ENCODE measurements around the gene MGAT2. TPM values are rescaled to one million over a fixed set of nuclear protein-coding genes. Genes with fewer than 3 reads are reported as not detected.
A peak's percentile ranks its signal among the peaks of the same experiment; 100 is the strongest.
"Not testable (repeated sequence)": the region's sequence is repeated elsewhere in the genome, so short reads cannot be mapped to it uniquely, and the experiment has no call there.

Gene MGAT2
- 54.3 and 107 TPM in 2 replicates for total RNA-seq

- DNase-seq (ENCODE audit: low read depth) = peak; percentile 95
These were observed at the start of gene MGAT2, which contains the start of gene RPL36AL for GRCh38 chr14:49620182-49621113. Gene MGAT2, plus strand, starts transcription at chr14:49620799. Its CDS starts 470 bp downstream, at chr14:49621269. Gene RPL36AL, minus strand, starts transcription at chr14:49620626. Its CDS starts 1,522 bp downstream, at chr14:49619104.

GRCh38 chr14:49574038-49574437, 46.6 kb upstream of the MGAT2 start:
- no peak for DNase-seq (ENCODE audit: low read depth)

DNA sequence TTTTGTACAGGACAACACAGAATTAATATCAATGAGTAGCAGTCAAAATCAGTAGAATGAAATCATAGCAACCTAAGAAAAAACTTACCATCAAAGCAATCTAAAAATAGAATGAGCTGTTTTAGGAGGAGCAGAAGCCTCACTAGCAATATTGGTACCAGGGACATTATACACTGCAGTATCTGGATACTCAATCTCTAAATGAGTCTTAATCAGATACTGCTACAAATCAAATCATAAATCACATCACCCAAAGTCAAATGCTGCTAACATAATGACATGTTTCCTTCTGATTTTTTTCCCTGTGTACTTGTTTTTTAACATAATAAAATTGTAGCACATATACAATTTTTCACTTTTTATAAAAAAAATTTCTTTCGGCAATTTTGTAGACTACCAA, 42.5 kb upstream of the MGAT2 start:
- DNase-seq (ENCODE audit: low read depth) = no peak

GRCh38 chr14:49579841-49580240, 40.8 kb upstream of the MGAT2 start:
- no peak for DNase-seq (ENCODE audit: low read depth)

DNA sequence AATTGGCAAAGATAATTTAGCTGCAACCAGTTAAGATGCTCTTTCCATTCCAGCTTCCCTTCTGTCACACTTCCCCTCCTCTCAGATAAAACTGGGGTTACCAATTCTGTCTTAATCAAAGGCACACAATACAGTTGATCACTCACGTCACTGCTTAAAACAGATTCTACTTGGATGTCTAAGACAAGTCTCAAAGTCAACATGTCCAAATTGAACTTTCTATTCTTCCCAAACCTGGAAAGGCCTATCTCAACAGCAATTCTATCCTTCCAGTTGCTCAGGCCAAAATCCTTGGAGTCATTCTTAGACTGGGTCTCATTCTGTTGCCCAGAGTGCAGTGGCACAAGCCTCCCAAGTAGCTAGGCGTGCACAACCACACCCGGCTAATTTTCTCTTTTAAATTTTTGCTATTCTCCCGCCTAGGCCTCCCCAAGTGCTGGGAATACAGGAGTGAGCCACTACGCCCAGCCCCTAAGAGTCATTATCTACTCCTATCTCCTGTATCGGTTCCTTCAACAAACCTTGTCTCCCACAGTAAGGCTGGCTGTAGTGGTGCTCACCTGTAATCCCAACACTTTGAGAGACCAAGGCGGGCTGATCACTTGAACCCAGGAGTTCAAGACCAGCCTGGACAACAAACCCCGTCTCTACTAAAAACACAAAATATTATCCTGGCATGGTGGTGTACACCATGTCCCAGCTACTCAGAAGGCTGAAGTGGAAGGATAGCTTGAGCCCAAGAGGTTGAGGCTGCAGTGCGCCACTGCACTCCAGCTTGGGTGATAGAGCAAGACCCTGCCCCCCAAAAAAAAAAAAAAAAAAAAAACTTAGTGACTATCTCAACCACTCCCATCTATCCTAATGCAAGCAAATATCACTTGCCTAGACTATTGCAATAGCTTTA, 39.1 kb upstream of the MGAT2 start:
- no peak for DNase-seq (ENCODE audit: low read depth)

DNA sequence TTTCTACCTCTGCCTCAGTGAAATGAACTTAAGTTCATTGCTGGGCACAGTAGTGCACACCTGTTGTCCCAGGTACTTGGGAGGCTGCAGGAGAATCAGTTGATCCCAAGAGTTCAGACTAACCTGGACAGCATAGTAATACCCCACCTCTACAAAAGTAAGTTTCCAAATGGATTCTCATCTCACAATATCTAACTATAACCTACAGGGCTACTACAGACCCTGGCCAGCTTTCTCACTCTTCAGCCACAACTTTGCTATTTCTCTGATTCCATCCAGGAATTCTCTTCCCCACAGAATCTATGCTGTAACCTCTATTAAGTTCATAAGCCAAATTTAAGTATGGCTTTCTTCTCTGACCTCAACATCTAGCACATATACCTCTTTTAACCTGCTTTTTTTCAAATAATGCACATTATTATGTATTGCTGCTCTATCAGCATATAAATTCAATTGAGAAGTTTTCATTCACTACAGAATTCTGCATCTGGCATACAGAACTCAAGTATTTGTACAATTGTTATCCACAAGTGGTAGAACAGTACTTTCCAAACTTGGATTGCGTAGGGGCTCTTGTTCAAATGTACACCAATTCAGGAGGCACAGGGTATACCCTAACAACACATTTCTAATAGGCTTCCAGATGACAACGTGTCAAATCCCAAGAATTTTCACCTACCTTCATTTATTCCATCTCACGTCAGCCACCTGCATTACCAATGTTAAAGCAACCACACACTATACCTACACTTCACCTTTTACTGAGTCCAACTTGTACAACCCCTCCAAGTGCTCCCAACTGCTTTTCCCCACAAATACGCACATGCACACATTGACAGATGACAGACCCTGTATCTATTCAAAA, 38.3 kb upstream of the MGAT2 start:
- no peak for DNase-seq (ENCODE audit: low read depth)

- DNase-seq (ENCODE audit: low read depth) = no peak
These were observed 37.0 kb upstream of the MGAT2 start for GRCh38 chr14:49583629-49584028.

GRCh38 chr14:49584058-49584457, 36.5 kb upstream of the MGAT2 start:
- no peak for DNase-seq (ENCODE audit: low read depth)

GRCh38 chr14:49584981-49585640, 35.5 kb upstream of the MGAT2 start:
- not testable (repeated sequence) for DNase-seq (ENCODE audit: low read depth)

DNA sequence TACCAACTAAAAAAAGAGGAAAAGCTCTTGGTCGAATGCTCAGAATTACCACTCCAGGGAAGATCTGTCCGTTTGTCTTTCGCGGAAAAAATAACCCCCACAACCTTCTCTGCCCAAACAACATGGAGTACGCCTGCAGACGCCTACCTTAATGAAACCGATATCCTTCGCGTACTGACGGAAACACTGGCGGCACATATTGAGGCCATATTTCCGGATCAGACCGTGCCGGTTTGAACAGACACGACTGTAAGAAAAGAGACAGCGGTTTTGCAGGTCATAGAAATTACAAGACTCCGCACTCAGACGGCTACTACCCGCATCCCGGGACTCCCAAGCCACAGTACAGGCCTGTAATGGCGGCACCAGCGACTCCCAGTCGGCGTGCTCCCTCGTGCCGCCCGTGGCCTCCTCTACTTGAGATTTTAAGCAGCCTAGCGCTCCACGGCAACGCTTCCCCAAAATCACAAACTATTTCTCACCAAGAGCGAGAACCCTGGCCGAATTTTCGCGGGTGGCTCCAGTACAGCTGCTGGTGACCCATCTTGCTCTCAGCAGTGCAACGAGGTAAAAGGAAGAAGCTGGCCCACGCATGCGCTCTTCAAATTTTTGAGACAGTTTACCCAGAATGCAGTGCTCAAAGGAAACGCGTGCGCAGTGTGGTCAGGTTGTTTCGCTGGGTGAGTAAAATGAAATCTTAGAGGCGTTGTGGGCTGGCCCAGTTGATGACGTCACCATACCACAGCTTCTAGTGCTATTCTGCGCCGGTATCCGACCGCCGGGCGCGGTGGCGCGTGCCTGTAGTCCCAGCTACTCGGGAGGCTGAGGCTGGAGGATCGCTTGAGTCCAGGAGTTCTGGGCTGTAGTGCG, 34.6 kb upstream of the MGAT2 start, which contains the start of gene RPS29:
RPS29 (minus strand) TSS at position 578 of the 870 bp plus-strand sequence; CDS start at position 544, 34 bp downstream.
- DNase-seq (ENCODE audit: low read depth) = peak; percentile 98

GRCh38 chr14:49586673-49587460, 33.7 kb upstream of the MGAT2 start:
- peak; percentile 78 for DNase-seq (ENCODE audit: low read depth)

- DNase-seq (ENCODE audit: low read depth) = no peak
These were observed 31.2 kb upstream of the MGAT2 start for GRCh38 chr14:49589387-49589786.

DNA sequence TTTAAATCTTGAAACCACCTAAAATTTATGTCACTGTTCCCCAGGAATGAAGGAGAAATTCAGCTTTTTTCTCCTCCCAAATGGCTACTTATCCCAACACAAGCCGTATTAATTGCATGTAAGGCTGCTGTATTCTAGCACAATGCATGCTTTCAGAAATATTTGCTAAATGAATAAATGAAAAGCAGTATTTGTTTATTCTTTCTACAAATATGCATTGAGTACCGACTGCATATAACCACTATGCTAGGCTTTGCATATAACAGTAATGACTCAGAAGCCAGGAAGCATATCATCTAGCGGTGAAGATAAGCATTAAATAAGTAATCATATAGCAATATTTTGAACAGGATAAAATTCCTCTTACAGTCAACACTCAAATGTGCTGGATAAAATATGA, 27.6 kb upstream of the MGAT2 start:
- DNase-seq (ENCODE audit: low read depth) = no peak

- DNase-seq (ENCODE audit: low read depth) = peak; percentile 36
These were observed 26.1 kb upstream of the MGAT2 start for GRCh38 chr14:49594347-49595091.

DNA sequence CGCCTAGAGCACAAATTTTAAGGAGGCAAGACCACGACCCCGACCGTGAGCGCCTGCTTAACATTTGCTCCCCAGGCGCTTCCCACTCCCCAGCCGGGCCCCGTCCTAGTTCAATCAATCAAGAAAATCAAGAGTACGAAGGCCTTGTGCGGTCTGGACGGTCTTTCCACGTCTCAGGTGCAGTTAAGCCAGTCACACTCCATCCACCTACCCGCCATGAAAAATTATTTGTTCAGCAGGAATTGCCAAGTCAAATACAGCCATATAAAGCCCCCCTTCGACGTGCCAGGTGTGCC, 22.5 kb upstream of the MGAT2 start:
- DNase-seq (ENCODE audit: low read depth) = no peak

- DNase-seq (ENCODE audit: low read depth) = peak; percentile 63
These were observed 21.9 kb upstream of the MGAT2 start, which contains the start of gene LRR1 for GRCh38 chr14:49598485-49599300. Gene LRR1, plus strand, starts transcription at chr14:49598940. Its CDS starts 81 bp downstream, at chr14:49599021.

GRCh38 chr14:49607583-49607982, 13.0 kb upstream of the MGAT2 start:
- no peak for DNase-seq (ENCODE audit: low read depth)

All from renal cortical epithelial cell (primary cell).